ENCODE measurements around the gene TSPAN19. TPM values are rescaled to one million over a fixed set of nuclear protein-coding genes. Genes with fewer than 3 reads are reported as not detected.

The TSPAN19 gene
- total and polyA plus RNA-seq, 2 of the 13 experiments (the other 11 are each of a cell fraction or from before 2014, with no cell fraction given) = not detected

GRCh38 chr12:85000729-85001128, 35.3 kb downstream of the TSPAN19 start:
- DNase-seq (ENCODE audit: low spot score) (no peak), ATAC-seq (no peak), FAIRE-seq (no peak)
- H3K9me3 ChIP-seq (ENCODE audit: low read length) = no peaks in the 10 kb centered on the region
- no peaks in the 10 kb centered on the region for H4K20me1 ChIP-seq (ENCODE audit: insufficient read depth, low read length)
- WGBS (ENCODE audit: low lambda C conversion rate) = 0% methylated on average over 2 of the region's 2 CpGs
- no peaks in the 10 kb centered on the region for H3K79me2 ChIP-seq (ENCODE audit: insufficient read depth, low read length)
- intact Hi-C loops (cut with micrococcal nuclease; ENCODE audit: unreplicated experiment) (no loop called here), in situ Hi-C loops (cut with HindIII; ENCODE audit: extremely low pct_ligation_motif_present, low pct_unique_long_range_greater_than_20kb) (no loop called here)
- H3K27ac ChIP-seq (ENCODE audit: extremely low read length, insufficient read depth, low read length) = no peak overlapping the region
- BruUV-seq (replicated peaks) = no TSS peak
- peaks cover 3% of the 10 kb centered on the region; the same call in 1 of the 2 replicates for H3K4me1 ChIP-seq (ENCODE audit: insufficient read depth, low read length)
- H3K27me3 ChIP-seq (ENCODE audit: control insufficient read depth in 1 of 2, insufficient read depth in 2 of 2, low read length in 2 of 2) = no peaks in the 10 kb centered on the region
- no peaks in the 10 kb centered on the region for H3K36me3 ChIP-seq (replicated peaks in 1 of 2; ENCODE audit: control insufficient read depth in 1 of 2, insufficient read depth in 2 of 2, low read length in 2 of 2)
- no peak overlapping the region for H3K4me2 ChIP-seq (ENCODE audit: low read depth, low read length)
- no peak overlapping the region for H3K4me3 ChIP-seq (replicated peaks in 1 of 3; ENCODE audit: insufficient read depth in 1 of 3, low read depth in 2 of 3, low read length in 3 of 3)
- ChIA-PET CTCF (ENCODE audit: low intra/inter-chr PET ratio, low total read pairs) (no interaction called here), POLR2A (no interaction called here)
- H3K9ac ChIP-seq (ENCODE audit: insufficient read depth, low read depth, low read length) = no peak overlapping the region
- no peak overlapping the region for H2AFZ ChIP-seq (ENCODE audit: low read length)
- no peak for TF ChIP-seq ZNF484 (CRISPR knock-in tag; IDR thresholded peaks at IDR 0.05; ENCODE audit: borderline replicate concordance, low read depth)
- TF ChIP-seq ZBTB21 (CRISPR knock-in tag; IDR thresholded peaks at IDR 0.05) = no peak
- no peak for TF ChIP-seq ZNF276 (CRISPR knock-in tag; IDR thresholded peaks at IDR 0.05; ENCODE audit: low read depth)
- no peak for TF ChIP-seq ZNF556 (CRISPR knock-in tag; IDR thresholded peaks at IDR 0.05; ENCODE audit: borderline replicate concordance)
- TF ChIP-seq ZBTB20 (CRISPR knock-in tag; IDR thresholded peaks at IDR 0.05; ENCODE audit: borderline replicate concordance, low read depth) = no peak
- no peak for TF ChIP-seq NFE2 (CRISPR knock-in tag; IDR thresholded peaks at IDR 0.05)
- TF ChIP-seq GTF3A (CRISPR knock-in tag; conservative IDR thresholded peaks at IDR 0.05) = no peak
- TF ChIP-seq NCOA2 (CRISPR knock-in tag; IDR thresholded peaks at IDR 0.05) = no peak
- no peak for TF ChIP-seq ZNF136 (CRISPR knock-in tag; IDR thresholded peaks at IDR 0.05; ENCODE audit: low read depth)
- TF ChIP-seq CCAR2 (optimal IDR thresholded peaks at IDR 0.05; ENCODE audit: low read depth, low read length) = no peak
- no peak for TF ChIP-seq ZBTB25 (CRISPR knock-in tag; IDR thresholded peaks at IDR 0.05)
- no peak for TF ChIP-seq DMTF1 (CRISPR knock-in tag; IDR thresholded peaks at IDR 0.05)
- no peak for TF ChIP-seq ZNF10 (CRISPR knock-in tag; IDR thresholded peaks at IDR 0.05; ENCODE audit: borderline replicate concordance, low read depth)
- TF ChIP-seq ZNF883 (CRISPR knock-in tag; IDR thresholded peaks at IDR 0.05; ENCODE audit: not compliant biosample characterization) = no peak
